CD4-positive, alpha-beta T cell treated with Interleukin-12 subunit alpha and Interleukin-12 subunit beta, for 1 hour (primary cell): ENCODE measurements around the gene CHI3L1.

ENCODE experiments used
- DNase-seq: peaks from one replicate; pipeline ENCODE4 v3.0.0-alpha.2; 2020

Gene CHI3L1

GRCh38 chr1:203149188-203149840 lies 37.2 kb downstream of the CHI3L1 start:
- DNase-seq = no peak

DNA sequence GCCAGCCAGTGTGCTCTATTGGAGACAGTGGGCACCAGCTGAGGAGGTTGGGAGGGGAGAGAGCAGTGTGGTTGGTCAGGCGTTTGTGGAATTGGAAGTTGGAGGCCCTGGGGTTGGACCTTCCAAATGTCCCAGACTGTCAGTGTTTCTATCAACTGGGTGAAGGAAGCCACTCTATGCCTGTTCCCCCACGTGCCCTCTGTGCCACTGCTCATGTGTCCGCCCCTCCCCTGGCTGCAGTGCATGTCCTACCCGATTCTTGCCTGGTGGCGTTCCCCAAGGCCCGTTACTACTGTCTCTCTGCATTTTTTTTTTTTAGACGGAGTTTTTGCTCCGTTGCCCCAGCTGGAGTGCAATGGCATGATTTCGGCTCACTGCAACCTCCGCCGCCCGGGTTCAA lies 37.9 kb downstream of the CHI3L1 start:
- no peak for DNase-seq

DNA sequence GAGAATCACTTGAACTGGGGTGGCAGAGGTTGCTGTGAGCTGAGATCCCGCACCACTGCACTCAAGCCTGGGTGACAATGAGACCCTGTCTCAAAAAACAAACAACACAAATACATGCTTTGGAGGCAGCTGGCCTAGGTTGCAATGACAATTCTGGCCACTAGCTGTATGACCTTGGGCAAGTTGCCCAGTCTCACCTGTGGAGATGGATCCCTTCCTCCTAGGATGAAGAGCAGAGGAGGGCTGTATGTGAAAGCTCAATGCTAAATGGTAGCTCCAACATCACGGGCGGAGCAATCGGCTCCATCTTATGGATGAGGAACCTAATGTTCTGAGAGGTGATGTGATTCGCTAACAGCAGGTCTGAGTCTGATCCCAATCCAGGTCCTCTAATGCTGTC lies 38.4 kb downstream of the CHI3L1 start:
- no peak for DNase-seq

GRCh38 chr1:203147376-203147775 lies 39.1 kb downstream of the CHI3L1 start:
- DNase-seq = no peak

GRCh38 chr1:203146537-203146936 lies 40.0 kb downstream of the CHI3L1 start:
- no peak for DNase-seq

DNA sequence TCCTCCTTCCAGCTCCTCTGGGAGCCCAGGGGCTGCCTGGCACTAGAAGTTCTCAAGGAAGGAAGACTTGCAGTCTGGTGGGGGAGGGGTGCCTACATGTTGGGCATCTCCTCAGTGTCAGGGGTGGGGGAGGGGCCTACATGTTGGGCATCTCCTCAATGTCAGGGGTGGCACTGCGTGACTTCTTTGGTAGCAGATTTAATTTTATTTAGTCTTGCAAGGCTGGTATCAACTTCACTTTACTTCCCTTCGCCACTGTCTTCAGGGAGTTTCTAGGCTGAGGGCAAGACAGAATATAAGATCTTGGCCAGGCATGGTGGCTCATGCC lies 40.5 kb downstream of the CHI3L1 start:
- DNase-seq = no peak

- DNase-seq = no peak
Measured at GRCh38 chr1:203145321-203146041, 41.0 kb downstream of the CHI3L1 start.

DNA sequence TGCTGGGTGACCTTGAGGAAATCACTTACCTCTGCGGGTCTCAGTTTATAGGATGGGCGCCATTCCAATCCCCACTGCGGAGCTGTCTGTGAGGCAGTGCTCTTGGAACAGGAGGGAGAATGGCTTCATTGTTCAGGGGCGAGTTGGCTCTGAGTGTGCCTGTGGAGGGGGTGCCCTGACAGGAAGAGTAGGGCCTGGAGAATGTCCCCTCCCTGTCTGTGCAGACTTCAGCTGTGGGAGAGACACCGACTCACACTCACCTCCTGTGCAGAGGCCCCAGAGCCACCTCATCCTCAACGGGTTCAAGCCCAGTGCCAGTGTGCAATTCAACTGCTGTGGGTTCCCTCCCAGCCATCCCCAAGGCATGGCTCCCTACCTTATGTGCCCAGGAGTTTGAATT lies 41.8 kb downstream of the CHI3L1 start:
- no peak for DNase-seq

DNA sequence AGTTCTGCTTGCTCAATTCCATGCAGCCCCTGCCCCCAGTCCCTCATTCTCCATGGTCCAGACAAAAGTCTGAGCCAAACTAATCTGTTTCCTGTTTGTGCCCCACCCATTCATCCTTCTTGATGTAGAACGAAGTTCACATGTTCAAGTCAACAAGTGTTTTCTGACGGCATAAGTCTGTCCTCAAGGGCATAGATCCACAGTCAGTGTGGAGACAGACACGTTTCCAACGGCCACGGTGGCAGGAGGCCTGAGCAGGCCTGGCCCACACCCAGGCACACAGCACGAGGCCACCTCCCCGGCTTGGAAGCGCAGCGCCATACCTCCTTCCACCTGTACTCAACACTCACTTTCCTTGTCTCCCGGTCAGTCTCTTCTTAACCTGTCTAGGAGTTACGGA lies 42.9 kb downstream of the CHI3L1 start:
- DNase-seq = no peak

GRCh38 chr1:203142684-203143408 lies 43.7 kb downstream of the CHI3L1 start:
- no peak for DNase-seq

GRCh38 chr1:203142124-203142523 lies 44.4 kb downstream of the CHI3L1 start:
- no peak for DNase-seq

GRCh38 chr1:203140743-203141520 lies 45.6 kb downstream of the CHI3L1 start:
- no peak for DNase-seq

GRCh38 chr1:203139976-203140475 lies 46.5 kb downstream of the CHI3L1 start:
- DNase-seq = no peak

DNA sequence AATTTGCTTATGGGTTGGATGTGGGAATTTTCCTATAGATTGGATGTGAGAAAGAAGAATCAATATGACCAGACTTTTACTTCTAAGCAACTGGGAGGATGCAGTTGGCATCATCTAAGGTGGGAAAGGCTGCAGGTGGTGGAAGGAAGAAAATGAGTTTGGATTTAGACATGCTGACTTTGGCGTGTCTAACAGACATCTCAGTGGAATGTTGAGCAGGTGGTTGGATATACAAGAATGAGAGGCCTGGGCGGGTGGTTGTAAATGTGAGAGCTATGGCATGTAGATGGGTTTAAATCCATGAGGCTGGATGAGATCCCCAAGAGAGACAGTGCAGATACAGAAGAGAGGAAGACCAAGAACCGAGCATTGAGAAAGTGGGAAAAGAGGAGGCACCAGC lies 48.4 kb downstream of the CHI3L1 start:
- DNase-seq = no peak

GRCh38 chr1:203137324-203137723 lies 49.2 kb downstream of the CHI3L1 start:
- DNase-seq = no peak

DNA sequence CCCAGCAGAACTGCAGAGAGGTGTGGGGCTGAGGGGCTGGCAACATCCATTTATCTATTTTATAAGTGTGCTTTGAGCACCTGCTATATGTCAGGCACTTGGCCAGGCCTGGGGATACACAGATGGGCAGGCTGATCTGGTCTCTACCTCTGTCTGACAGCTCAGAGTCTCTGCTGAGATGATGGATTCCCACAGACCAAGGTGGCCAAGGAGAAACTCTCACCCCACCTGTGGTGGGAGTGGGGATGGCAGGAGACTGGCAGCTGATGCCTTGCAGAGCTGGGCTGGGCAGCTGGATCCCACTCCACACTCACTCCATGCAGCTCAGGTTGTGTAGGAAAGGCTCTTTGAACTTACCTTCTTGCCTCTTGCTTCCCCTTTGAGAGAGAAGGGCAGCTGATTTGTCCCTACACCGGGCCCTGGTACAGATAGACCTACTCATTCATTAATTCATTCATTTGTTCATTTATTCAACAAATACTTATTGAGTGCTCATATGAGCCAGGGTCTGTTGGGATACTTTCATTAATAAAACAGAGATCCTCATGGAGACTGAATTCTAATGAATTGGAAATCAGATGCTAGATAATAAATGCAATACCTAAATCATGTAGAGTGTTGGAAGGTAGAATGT lies 50.0 kb downstream of the CHI3L1 start:
- no peak for DNase-seq

DNA sequence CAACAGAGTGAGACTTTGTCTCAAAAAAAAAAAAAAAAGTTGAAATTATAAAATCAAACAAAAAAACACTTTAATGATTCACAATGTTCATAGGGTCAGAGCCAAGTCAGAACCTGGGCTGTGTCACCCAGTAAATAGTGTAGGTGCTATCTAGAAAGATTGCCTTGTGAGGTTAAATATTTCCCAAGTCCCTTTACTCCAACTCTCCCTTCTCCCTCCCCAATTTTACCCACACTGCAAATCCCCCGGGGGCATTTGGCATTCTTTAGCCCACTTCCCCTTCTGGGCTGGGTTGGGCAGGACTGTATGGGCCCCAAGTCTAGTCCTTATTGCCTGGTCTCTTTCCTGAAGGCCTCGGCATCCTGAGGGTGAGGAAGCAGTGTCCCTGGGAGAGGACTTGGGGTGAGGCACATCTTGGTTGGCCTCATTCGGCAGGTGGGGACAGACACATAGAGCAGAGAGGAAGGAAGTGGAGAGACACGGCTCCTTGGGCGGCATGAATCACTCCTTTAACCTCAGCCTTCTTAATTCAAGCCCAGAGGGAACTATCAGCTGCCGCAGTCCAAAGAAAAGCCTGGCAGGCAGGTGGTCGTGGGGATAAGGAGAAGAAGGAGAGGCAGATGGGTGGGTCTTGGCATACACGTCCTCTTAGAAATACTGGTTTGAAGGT lies 50.7 kb downstream of the CHI3L1 start:
- DNase-seq = no peak

DNA sequence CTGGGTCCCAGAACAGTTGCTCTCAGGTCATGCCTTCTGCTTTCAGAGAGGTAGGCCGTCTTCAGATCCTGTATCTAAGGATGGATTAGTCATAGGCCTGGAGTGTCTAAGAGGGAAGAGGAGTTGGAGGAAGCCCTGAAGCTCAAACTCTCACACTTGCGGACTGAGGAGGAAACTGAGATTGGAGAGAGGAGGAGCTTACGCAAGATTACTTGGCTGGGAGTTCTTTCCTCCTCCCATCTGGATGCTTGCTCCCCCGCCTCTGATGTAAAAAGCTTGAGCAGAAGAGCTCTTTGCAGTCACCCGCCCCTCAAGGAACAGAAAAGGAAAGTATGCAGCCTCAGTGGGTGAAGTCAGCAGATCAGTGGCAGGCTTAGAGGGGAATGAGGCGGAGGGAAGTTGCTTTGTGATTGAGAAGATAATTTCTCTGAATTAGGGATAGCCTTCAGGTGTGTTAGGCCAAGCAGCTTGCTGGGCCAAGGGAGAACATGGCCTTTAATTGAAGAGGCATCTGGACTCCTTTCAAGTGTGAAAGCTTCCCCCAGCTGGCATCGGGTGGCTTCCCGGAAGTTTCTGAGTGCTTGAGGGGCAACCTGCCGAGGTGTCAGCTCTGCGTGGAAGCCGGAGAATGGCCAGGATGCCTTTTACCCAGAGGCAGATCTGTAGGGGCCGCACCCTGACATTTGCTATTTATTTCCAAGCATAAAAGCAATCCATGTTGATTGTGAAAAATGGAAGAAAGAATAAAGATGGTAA lies 52.4 kb downstream of the CHI3L1 start:
- no peak for DNase-seq

GRCh38 chr1:203131548-203132200 lies 54.8 kb downstream of the CHI3L1 start:
- no peak for DNase-seq

GRCh38 chr1:203130358-203130985 lies 56.0 kb downstream of the CHI3L1 start:
- DNase-seq = no peak
